Mesenchymal stem cell (in vitro differentiated cells and primary cell): ENCODE results near the gene NUBP2.

Source experiments
- DNase-seq: peaks from one replicate; pipeline ENCODE4 v3.0.0-alpha.2; 2013
- H2AFZ ChIP-seq: one replicate; pipeline ENCODE4 v1.6.1; 2013; ENCODE audit warnings: low read depth, mild to moderate bottlenecking, control low read depth, inconsistent platforms, low read length, moderate library complexity
- H2AK5ac ChIP-seq: 2 replicates; pipeline ENCODE4 v1.6.1; 2013; ENCODE audit warnings: low read length, moderate library complexity, mild to moderate bottlenecking, inconsistent platforms; ENCODE audit not compliant: severe bottlenecking
- H2BK120ac ChIP-seq: one replicate; pipeline ENCODE4 v1.6.1; 2013; ENCODE audit warnings: low read depth, mild to moderate bottlenecking, inconsistent platforms, low read length, moderate library complexity
- H2BK12ac ChIP-seq, 2 experiments: one replicate each; pipeline ENCODE4 v1.6.1; 2013; ENCODE audit warnings: inconsistent platforms in 2 of 2, low read length in 2 of 2, mild to moderate bottlenecking in 2 of 2, moderate library complexity in 2 of 2, control low read depth in 1 of 2
- H2BK15ac ChIP-seq: one replicate; pipeline ENCODE4 v1.6.1; 2013; ENCODE audit warnings: mild to moderate bottlenecking, low read depth, inconsistent platforms; ENCODE audit not compliant: poor library complexity, severe bottlenecking
- H2BK5ac ChIP-seq: 2 replicates; pipeline ENCODE4 v1.6.1; 2013; ENCODE audit warnings: low read depth, mild to moderate bottlenecking, low read length, control low read depth, inconsistent platforms; ENCODE audit not compliant: poor library complexity, severe bottlenecking
- H3K14ac ChIP-seq, 2 experiments: one replicate each; pipeline ENCODE4 v1.6.1; 2013; ENCODE audit warnings: inconsistent platforms in 2 of 2, low read length in 2 of 2, control low read depth in 1 of 2, mild to moderate bottlenecking in 1 of 2, moderate library complexity in 1 of 2
- H3K18ac ChIP-seq, 2 experiments: one replicate each; pipeline ENCODE4 v1.6.1; 2013; ENCODE audit warnings: inconsistent platforms in 2 of 2, low read length in 2 of 2, control low read depth in 1 of 2, low read depth in 1 of 2, mild to moderate bottlenecking in 1 of 2
- H3K23ac ChIP-seq, 2 experiments: one replicate each; pipeline ENCODE4 v1.6.1; 2013; ENCODE audit warnings: inconsistent platforms in 2 of 2, low read length in 2 of 2, mild to moderate bottlenecking in 2 of 2, moderate library complexity in 2 of 2, control low read depth in 1 of 2
- H3K27ac ChIP-seq: 2 replicates; pipeline ENCODE4 v1.5.1; 2013; ENCODE audit warnings: mild to moderate bottlenecking, moderate library complexity, low read length, control low read depth, inconsistent platforms; ENCODE audit not compliant: poor library complexity, severe bottlenecking
- H3K27me3 ChIP-seq, 2 experiments: 2 replicates each; pipeline versions ENCODE4 v1.6.1 to v1.7.0; 2013; ENCODE audit warnings: low read length in 2 of 2, mild to moderate bottlenecking in 2 of 2, moderate library complexity in 2 of 2, control low read depth in 1 of 2, inconsistent platforms in 1 of 2; ENCODE audit not compliant: control insufficient read depth in 1 of 2, insufficient read depth in 1 of 2
- H3K36me3 ChIP-seq, 2 experiments: 2 replicates each; pipeline versions ENCODE4 v1.6.1 to v1.7.0; 2013; ENCODE audit warnings: low read length in 2 of 2, control low read depth in 1 of 2, inconsistent platforms in 1 of 2, low read depth in 1 of 2, mild to moderate bottlenecking in 1 of 2; ENCODE audit not compliant: insufficient read depth in 2 of 2, control insufficient read depth in 1 of 2
- H3K4ac ChIP-seq, 2 experiments: one replicate each; pipeline ENCODE4 v1.6.1; 2013; ENCODE audit warnings: inconsistent platforms in 2 of 2, low read length in 2 of 2, mild to moderate bottlenecking in 2 of 2, moderate library complexity in 2 of 2, control low read depth in 1 of 2, low read depth in 1 of 2
- H3K4me1 ChIP-seq: 2 replicates; pipeline ENCODE4 v1.6.1; 2013; ENCODE audit warnings: low read depth, low read length, control low read depth; ENCODE audit not compliant: control insufficient read depth, insufficient read depth
- H3K4me2 ChIP-seq: 2 replicates; pipeline ENCODE4 v1.6.1; 2013; ENCODE audit warnings: low read length, mild to moderate bottlenecking, inconsistent platforms; ENCODE audit not compliant: poor library complexity, severe bottlenecking
- H3K4me3 ChIP-seq, 2 experiments: 2 replicates each; pipeline versions ENCODE4 v1.5.1 to v1.7.0; 2013; ENCODE audit warnings: low read length in 2 of 2, mild to moderate bottlenecking in 2 of 2, control low read depth in 1 of 2, low read depth in 1 of 2; ENCODE audit not compliant: insufficient read depth in 1 of 2
- H3K79me1 ChIP-seq: replicated peaks from 2 replicates; pipeline ENCODE4 v1.6.1; 2013; ENCODE audit warnings: mild to moderate bottlenecking, control low read depth, low read length, inconsistent platforms; ENCODE audit not compliant: poor library complexity, severe bottlenecking
- H3K9ac ChIP-seq: 2 replicates; pipeline ENCODE4 v1.7.0; 2013; ENCODE audit warnings: mild to moderate bottlenecking, low read length, moderate library complexity
- H3K9me3 ChIP-seq: 2 replicates; pipeline ENCODE4 v1.7.0; 2013; ENCODE audit warnings: mild to moderate bottlenecking, low read length; ENCODE audit not compliant: control insufficient read depth
- H4K8ac ChIP-seq: one replicate; pipeline ENCODE4 v1.6.1; 2013; ENCODE audit warnings: inconsistent platforms, mild to moderate bottlenecking, low read length, moderate library complexity
- H4K91ac ChIP-seq: one replicate; pipeline ENCODE4 v1.6.1; 2013; ENCODE audit warnings: mild to moderate bottlenecking, low read length, inconsistent platforms
- WGBS: methylation state at CpG from one replicate; pipeline ENCODE4 v1.1.7; 2013; ENCODE audit warnings: mixed read lengths; 5-methylcytosine and 5-hydroxymethylcytosine counted together

NUBP2 gene

GRCh38 chr16:1785846-1786170 is 3.0 kb downstream of the NUBP2 start:
- H3K27ac ChIP-seq = no peak overlapping the region
- H2AFZ ChIP-seq = no peak overlapping the region

GRCh38 chr16:1786242-1787055 is 3.7 kb downstream of the NUBP2 start:
- 94% methylated on average over 51 of the region's 51 CpGs for WGBS
- no peak for DNase-seq
- peak overlapping the region; percentile 40 for H4K91ac ChIP-seq
- no peak overlapping the region for H2BK5ac ChIP-seq
- no peak overlapping the region for H3K23ac ChIP-seq
- H3K27me3 ChIP-seq = no peaks in the 10 kb centered on the region
- H3K4me2 ChIP-seq = no peak overlapping the region
- no peak overlapping the region for H2AFZ ChIP-seq
- H4K8ac ChIP-seq = no peak overlapping the region
- H3K4ac ChIP-seq = no peak overlapping the region
- H3K9ac ChIP-seq = no peak overlapping the region
- H2BK12ac ChIP-seq = no peak overlapping the region
- H2BK15ac ChIP-seq = no peak overlapping the region
- no peak overlapping the region for H3K4me3 ChIP-seq
- no peak overlapping the region for H3K18ac ChIP-seq
- H2AK5ac ChIP-seq = no peak overlapping the region
- H3K9me3 ChIP-seq = no peaks in the 10 kb centered on the region
- H3K4me1 ChIP-seq = peaks cover 11% of the 10 kb centered on the region
- peaks cover 26 to 65% of the 10 kb centered on the region in 2 experiments for H3K36me3 ChIP-seq
- peaks cover 43% of the 10 kb centered on the region for H3K79me1 ChIP-seq
- no peak overlapping the region for H3K27ac ChIP-seq
- H2BK120ac ChIP-seq = no peak overlapping the region
- H3K14ac ChIP-seq = no peak overlapping the region

More at GRCh38 chr16:1785846-1786170, 3.0 kb downstream of the NUBP2 start:
- Histone ChIP-seq H3K36me3 (peaks cover 24 to 64% of the 10 kb centered on the region in 2 experiments), H3K4ac (no peak overlapping the region), H3K23ac (no peak overlapping the region), H2BK120ac (no peak overlapping the region), H4K8ac (no peak overlapping the region), H3K4me2 (no peak overlapping the region), H2BK5ac (no peak overlapping the region), H3K9me3 (no peaks in the 10 kb centered on the region), H3K4me1 (peaks cover 15% of the 10 kb centered on the region), H3K18ac (no peak overlapping the region), H3K14ac (no peak overlapping the region), H2BK15ac (no peak overlapping the region), H3K9ac (no peak overlapping the region), H4K91ac (no peak overlapping the region), H2BK12ac (no peak overlapping the region), H3K4me3 (no peak overlapping the region), H2AK5ac (no peak overlapping the region), H3K79me1 (peaks cover 46% of the 10 kb centered on the region), H3K27me3 (no peaks in the 10 kb centered on the region)
- WGBS = 95% methylated on average over 14 of the region's 14 CpGs
- no peak for DNase-seq

GRCh38 chr16:1787056-1787321 is 4.2 kb downstream of the NUBP2 start:
- Histone ChIP-seq H3K27ac (no peak overlapping the region), H3K18ac (no peak overlapping the region), H2AK5ac (no peak overlapping the region), H2BK12ac (no peak overlapping the region), H3K23ac (no peak overlapping the region), H2AFZ (no peak overlapping the region), H3K4me3 (no peak overlapping the region), H3K4me2 (no peak overlapping the region), H2BK120ac (no peak overlapping the region), H2BK5ac (no peak overlapping the region), H3K4me1 (peaks cover 7% of the 10 kb centered on the region), H4K91ac (no peak overlapping the region), H2BK15ac (no peak overlapping the region), H3K36me3 (peaks cover 27 to 70% of the 10 kb centered on the region in 2 experiments), H3K9me3 (no peaks in the 10 kb centered on the region), H4K8ac (no peak overlapping the region), H3K4ac (no peak overlapping the region), H3K27me3 (no peaks in the 10 kb centered on the region), H3K9ac (no peak overlapping the region), H3K14ac (no peak overlapping the region), H3K79me1 (peaks cover 43% of the 10 kb centered on the region)
- WGBS = 95% methylated on average over 6 of the region's 6 CpGs
- DNase-seq = no peak

- Histone ChIP-seq H2BK120ac (no peak overlapping the region), H3K27ac (no peak overlapping the region), H3K27me3 (no peaks in the 10 kb centered on the region), H3K18ac (no peak overlapping the region), H3K4me2 (no peak overlapping the region), H3K23ac (no peak overlapping the region), H4K91ac (no peak overlapping the region), H3K4me3 (no peak overlapping the region), H2AFZ (no peak overlapping the region), H3K9ac (no peak overlapping the region), H3K4ac (no peak overlapping the region), H4K8ac (no peak overlapping the region), H2BK5ac (no peak overlapping the region), H3K9me3 (no peaks in the 10 kb centered on the region), H2BK15ac (no peak overlapping the region), H3K79me1 (peaks cover 43% of the 10 kb centered on the region), H2AK5ac (no peak overlapping the region), H3K36me3 (peaks cover 27 to 76% of the 10 kb centered on the region in 2 experiments), H3K14ac (no peak overlapping the region), H2BK12ac (no peak overlapping the region), H3K4me1 (peaks cover 7% of the 10 kb centered on the region)
- 98% methylated on average over 44 of the region's 44 CpGs for WGBS
- DNase-seq = no peak
Measured at GRCh38 chr16:1787322-1788094, 4.7 kb downstream of the NUBP2 start.
